Measurements from ENCODE around the gene ERBIN. TPM values are rescaled to one million over a fixed set of nuclear protein-coding genes. Genes with fewer than 3 reads are reported as not detected.

Gene ERBIN
- total RNA-seq, 1 experiment from 2014 or later, result 88.4 TPM

DNA sequence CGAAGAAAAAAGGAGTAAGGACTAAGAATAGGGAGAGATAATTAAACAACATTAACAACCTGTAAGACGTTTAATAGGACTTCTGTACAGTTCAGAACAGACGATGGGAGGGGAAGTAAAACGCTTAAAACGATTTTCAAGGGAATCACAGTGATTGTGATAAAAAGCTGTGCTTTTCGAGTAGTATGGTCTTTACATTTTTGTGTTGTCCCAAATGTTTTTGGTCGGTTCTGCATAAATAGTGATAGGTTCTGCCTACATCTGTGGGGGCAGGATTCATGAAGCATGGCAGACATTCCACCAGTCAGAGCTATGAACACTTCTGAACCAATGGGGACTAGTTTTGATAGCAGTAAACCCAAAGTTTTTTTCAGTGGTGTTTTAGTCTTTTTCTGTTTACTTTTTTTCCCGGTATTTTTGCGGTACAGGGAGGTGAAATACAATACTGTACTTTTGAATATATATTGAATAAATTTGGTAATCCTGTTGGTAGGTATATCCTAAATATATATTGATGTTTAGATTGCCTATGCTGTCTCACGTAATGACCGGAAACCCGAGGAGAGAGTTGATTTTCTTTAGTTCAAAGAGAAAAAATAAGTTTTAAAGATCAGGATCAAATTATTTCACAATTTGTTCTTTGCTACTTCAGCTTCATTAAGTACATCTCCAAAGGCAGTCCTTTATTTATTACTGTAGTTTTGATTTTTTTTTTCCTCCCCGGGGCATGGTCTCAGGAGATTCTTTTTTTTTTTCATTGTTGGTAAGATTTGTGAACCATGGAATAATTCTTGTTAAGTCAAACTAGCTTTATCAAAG is 1.3 kb downstream of the ERBIN start:
- BruUV-seq (replicated peaks), result TSS peak; percentile 63
- Histone ChIP-seq H3K9me3 (ENCODE audit: control insufficient read depth, insufficient read depth, low read depth, low read length) (no peaks in the 10 kb centered on the region), H3K27me3 (ENCODE audit: control insufficient read depth, insufficient read depth, low read length) (no peaks in the 10 kb centered on the region), H3K36me3 (ENCODE audit: control insufficient read depth, insufficient read depth, low read length) (peaks cover 6% of the 10 kb centered on the region), H3K27ac (ENCODE audit: low read length) (peak overlapping the region; percentile 91), H3K4me3 (ENCODE audit: low read depth in 2 of 2, low read length in 2 of 2) (peak overlapping the region; percentile 97 to 99), H3K4me1 (ENCODE audit: control insufficient read depth, insufficient read depth, low read length) (peaks cover 52% of the 10 kb centered on the region)
- no peak for DNase-seq (ENCODE audit: low read depth, low spot score)
- no peak for ATAC-seq
- POLR2A ChIA-PET, result interaction anchor here (0.6 kb wide), 1 partner anchor 217 kb away, joined by 11 read pairs; no protein-coding TSS in a partner anchor
- in situ Hi-C loops (cut with HindIII; ENCODE audit: low pct_unique_long_range_greater_than_20kb, low sequenced_read_pairs) (no loop called here), intact Hi-C loops (cut with micrococcal nuclease; ENCODE audit: unreplicated experiment) (loop anchor here (10.0 kb wide), 1 partner anchor 183 kb away; no protein-coding TSS in a partner anchor)
- CTCF ChIA-PET, result no interaction called here
- TF ChIP-seq TCF7L2 (IDR thresholded peaks at IDR 0.05; ENCODE audit: low read depth, low read length) (no peak), SIN3A (IDR thresholded peaks at IDR 0.05; ENCODE audit: borderline replicate concordance, insufficient read depth, low read depth, low read length) (no peak), POLR2AphosphoS5 (IDR thresholded peaks at IDR 0.05; ENCODE audit: low read depth, low read length) (no peak)
- TF ChIP-seq, protein P1, sequence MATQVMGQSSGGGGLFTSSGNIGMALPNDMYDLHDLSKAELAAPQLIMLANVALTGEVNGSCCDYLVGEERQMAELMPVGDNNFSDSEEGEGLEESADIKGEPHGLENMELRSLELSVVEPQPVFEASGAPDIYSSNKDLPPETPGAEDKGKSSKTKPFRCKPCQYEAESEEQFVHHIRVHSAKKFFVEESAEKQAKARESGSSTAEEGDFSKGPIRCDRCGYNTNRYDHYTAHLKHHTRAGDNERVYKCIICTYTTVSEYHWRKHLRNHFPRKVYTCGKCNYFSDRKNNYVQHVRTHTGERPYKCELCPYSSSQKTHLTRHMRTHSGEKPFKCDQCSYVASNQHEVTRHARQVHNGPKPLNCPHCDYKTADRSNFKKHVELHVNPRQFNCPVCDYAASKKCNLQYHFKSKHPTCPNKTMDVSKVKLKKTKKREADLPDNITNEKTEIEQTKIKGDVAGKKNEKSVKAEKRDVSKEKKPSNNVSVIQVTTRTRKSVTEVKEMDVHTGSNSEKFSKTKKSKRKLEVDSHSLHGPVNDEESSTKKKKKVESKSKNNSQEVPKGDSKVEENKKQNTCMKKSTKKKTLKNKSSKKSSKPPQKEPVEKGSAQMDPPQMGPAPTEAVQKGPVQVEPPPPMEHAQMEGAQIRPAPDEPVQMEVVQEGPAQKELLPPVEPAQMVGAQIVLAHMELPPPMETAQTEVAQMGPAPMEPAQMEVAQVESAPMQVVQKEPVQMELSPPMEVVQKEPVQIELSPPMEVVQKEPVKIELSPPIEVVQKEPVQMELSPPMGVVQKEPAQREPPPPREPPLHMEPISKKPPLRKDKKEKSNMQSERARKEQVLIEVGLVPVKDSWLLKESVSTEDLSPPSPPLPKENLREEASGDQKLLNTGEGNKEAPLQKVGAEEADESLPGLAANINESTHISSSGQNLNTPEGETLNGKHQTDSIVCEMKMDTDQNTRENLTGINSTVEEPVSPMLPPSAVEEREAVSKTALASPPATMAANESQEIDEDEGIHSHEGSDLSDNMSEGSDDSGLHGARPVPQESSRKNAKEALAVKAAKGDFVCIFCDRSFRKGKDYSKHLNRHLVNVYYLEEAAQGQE (IDR thresholded peaks at IDR 0.05; ENCODE audit: insufficient read depth in 1 of 2, low read depth in 2 of 2, low read length in 1 of 2), result no peak
- TF ChIP-seq, protein P2, sequence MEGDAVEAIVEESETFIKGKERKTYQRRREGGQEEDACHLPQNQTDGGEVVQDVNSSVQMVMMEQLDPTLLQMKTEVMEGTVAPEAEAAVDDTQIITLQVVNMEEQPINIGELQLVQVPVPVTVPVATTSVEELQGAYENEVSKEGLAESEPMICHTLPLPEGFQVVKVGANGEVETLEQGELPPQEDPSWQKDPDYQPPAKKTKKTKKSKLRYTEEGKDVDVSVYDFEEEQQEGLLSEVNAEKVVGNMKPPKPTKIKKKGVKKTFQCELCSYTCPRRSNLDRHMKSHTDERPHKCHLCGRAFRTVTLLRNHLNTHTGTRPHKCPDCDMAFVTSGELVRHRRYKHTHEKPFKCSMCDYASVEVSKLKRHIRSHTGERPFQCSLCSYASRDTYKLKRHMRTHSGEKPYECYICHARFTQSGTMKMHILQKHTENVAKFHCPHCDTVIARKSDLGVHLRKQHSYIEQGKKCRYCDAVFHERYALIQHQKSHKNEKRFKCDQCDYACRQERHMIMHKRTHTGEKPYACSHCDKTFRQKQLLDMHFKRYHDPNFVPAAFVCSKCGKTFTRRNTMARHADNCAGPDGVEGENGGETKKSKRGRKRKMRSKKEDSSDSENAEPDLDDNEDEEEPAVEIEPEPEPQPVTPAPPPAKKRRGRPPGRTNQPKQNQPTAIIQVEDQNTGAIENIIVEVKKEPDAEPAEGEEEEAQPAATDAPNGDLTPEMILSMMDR (IDR thresholded peaks at IDR 0.05), result no peak

DNA sequence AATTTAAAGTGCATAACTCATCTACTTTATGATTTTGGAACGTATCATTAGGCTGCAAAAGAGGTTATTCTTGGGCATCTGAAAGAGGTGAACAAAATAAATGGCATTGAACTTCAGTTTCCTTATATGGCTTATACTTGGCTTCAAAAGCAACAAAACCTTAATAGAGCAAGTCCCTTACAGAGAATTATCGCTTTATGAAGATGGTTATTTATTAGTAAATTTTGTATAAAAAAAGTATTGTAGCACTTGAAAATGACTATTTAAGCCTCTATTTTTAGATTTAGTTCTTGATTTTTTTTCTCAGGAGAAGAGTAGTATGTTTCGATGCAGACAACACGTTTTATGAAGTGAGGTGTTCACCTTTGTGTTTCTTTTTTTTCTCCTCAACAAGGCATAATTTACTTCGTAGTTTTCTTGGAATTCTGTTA is 2.0 kb downstream of the ERBIN start:
- H3K27ac ChIP-seq (ENCODE audit: low read length), result peak overlapping the region; percentile 91
- in situ Hi-C loops (cut with HindIII; ENCODE audit: low pct_unique_long_range_greater_than_20kb, low sequenced_read_pairs), result no loop called here
- POLR2A ChIA-PET, result interaction anchor here (0.6 kb wide), 1 partner anchor 123 kb away, joined by 3 read pairs; no protein-coding TSS in a partner anchor
- no peak for ATAC-seq
- H3K36me3 ChIP-seq (ENCODE audit: control insufficient read depth, insufficient read depth, low read length), result peaks cover 6% of the 10 kb centered on the region
- CTCF ChIA-PET, result no interaction called here
- no peak for TF ChIP-seq SIN3A (IDR thresholded peaks at IDR 0.05; ENCODE audit: borderline replicate concordance, insufficient read depth, low read depth, low read length)
- TF ChIP-seq, protein P1 (IDR thresholded peaks at IDR 0.05; ENCODE audit: insufficient read depth in 1 of 2, low read depth in 2 of 2, low read length in 1 of 2), result no peak
- TF ChIP-seq TCF7L2 (IDR thresholded peaks at IDR 0.05; ENCODE audit: low read depth, low read length), result no peak
- TF ChIP-seq, protein P2 (IDR thresholded peaks at IDR 0.05), result no peak
- no peak for TF ChIP-seq POLR2AphosphoS5 (IDR thresholded peaks at IDR 0.05; ENCODE audit: low read depth, low read length)
- BruUV-seq (replicated peaks), result no TSS peak
- no peak for DNase-seq (ENCODE audit: low read depth, low spot score)
- no peaks in the 10 kb centered on the region for H3K9me3 ChIP-seq (ENCODE audit: control insufficient read depth, insufficient read depth, low read depth, low read length)
- H3K4me3 ChIP-seq (ENCODE audit: low read depth in 2 of 2, low read length in 2 of 2), result peak overlapping the region; percentile 97 to 99; a peak in 3 of 4 replicates
- H3K4me1 ChIP-seq (ENCODE audit: control insufficient read depth, insufficient read depth, low read length), result peaks cover 54% of the 10 kb centered on the region
- intact Hi-C loops (cut with micrococcal nuclease; ENCODE audit: unreplicated experiment), result loop anchor here (10.0 kb wide), 1 partner anchor 184 kb away; no protein-coding TSS in a partner anchor
- no peaks in the 10 kb centered on the region for H3K27me3 ChIP-seq (ENCODE audit: control insufficient read depth, insufficient read depth, low read length)
